Duodenal mucosa (tissue), 2 donors: Measurements from ENCODE around the gene CD44.

Source experiments
- H3K27ac ChIP-seq: one replicate; pipeline ENCODE4 v1.7.0; 2013; ENCODE audit warnings: low read depth, low read length
- H3K27me3 ChIP-seq, 2 donors: one replicate each; pipeline ENCODE4 v1.7.0; 2013; ENCODE audit warnings: low read length in 2 of 2, control low read depth in 1 of 2; ENCODE audit not compliant: insufficient read depth in 2 of 2, control insufficient read depth in 1 of 2
- H3K36me3 ChIP-seq, 2 donors: one replicate each; pipeline ENCODE4 v1.7.0; 2013; ENCODE audit warnings: low read length in 2 of 2, control low read depth in 1 of 2; ENCODE audit not compliant: insufficient read depth in 2 of 2, control insufficient read depth in 1 of 2
- H3K4me1 ChIP-seq, 2 donors: one replicate each; pipeline ENCODE4 v1.7.0; 2013; ENCODE audit warnings: low read length in 2 of 2, control low read depth in 1 of 2; ENCODE audit not compliant: insufficient read depth in 2 of 2, control insufficient read depth in 1 of 2
- H3K4me3 ChIP-seq, 2 donors: one replicate each; pipeline ENCODE4 v1.7.0; 2013; ENCODE audit warnings: low read length in 2 of 2, low read depth in 1 of 2
- H3K9ac ChIP-seq, 2 donors: one replicate each; pipeline ENCODE4 v1.7.0; 2013; ENCODE audit warnings: low read length in 2 of 2, low read depth in 1 of 2
- H3K9me3 ChIP-seq, 2 donors: one replicate each; pipeline ENCODE4 v1.7.0; 2013; ENCODE audit warnings: low read length in 2 of 2, control low read depth in 1 of 2; ENCODE audit not compliant: control insufficient read depth in 1 of 2

The CD44 gene

DNA sequence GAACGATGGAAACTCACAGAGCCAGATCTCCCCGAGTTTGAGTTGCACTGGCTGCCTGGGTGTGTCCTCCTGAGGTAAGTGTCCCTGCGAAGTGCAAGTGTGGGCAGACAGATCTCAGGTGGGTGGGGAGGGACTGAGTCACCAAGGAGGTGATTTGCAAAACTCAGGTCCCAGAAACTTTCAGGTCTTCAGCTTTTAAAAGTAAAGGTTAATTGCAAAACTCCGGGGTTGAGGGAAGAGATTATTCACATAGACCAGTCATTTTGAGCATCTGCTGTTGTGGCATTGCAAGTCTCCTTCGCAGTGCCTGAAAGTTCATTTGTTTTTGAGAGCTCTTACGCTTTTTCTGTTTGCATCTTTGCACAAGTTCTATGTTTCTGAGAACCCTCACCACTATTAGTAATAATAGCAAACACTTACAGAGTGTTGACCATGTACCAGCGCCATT, 7.1 kb downstream of the CD44 start:
- Histone ChIP-seq H3K4me1 (peaks cover 61 to 83% of the 10 kb centered on the region in 2 donors), H3K9ac (no peak overlapping the region), H3K27ac (no peak overlapping the region), H3K9me3 (no peaks in the 10 kb centered on the region), H3K36me3 (no peaks in the 10 kb centered on the region), H3K27me3 (no peaks in the 10 kb centered on the region), H3K4me3 (no peak overlapping the region)

- no peak overlapping the region for H3K4me3 ChIP-seq
- H3K27me3 ChIP-seq = no peaks in the 10 kb centered on the region
- peaks cover 58 to 81% of the 10 kb centered on the region in 2 donors for H3K4me1 ChIP-seq
- no peaks in the 10 kb centered on the region for H3K9me3 ChIP-seq
- no peak overlapping the region for H3K9ac ChIP-seq
- no peaks in the 10 kb centered on the region for H3K36me3 ChIP-seq
- no peak overlapping the region for H3K27ac ChIP-seq
These were observed 7.7 kb downstream of the CD44 start for GRCh38 chr11:35146711-35147110.

DNA sequence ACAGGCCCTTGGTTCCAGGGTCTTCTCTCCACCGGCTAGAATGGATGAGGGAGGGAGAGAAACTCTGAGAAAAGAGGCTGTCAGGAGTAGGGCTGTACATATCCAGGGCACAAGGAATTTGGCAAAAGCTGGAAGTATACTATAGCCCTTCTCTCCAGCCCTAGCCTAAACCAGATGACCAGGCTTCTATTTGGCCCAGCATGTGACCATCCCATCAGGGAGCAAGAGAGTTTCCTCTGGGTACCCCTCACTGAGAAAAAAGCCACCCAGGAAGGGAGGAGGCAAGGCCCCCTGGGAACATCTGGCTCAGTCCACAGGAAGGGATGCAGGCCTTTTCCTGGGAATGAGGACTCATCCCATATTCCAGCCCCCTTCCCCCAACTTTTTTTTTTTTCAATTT, 8.3 kb downstream of the CD44 start:
- no peak overlapping the region for H3K9ac ChIP-seq
- peaks cover 58 to 79% of the 10 kb centered on the region in 2 donors for H3K4me1 ChIP-seq
- H3K9me3 ChIP-seq = no peaks in the 10 kb centered on the region
- H3K4me3 ChIP-seq = no peak overlapping the region
- no peaks in the 10 kb centered on the region for H3K27me3 ChIP-seq
- H3K27ac ChIP-seq = no peak overlapping the region
- no peaks in the 10 kb centered on the region for H3K36me3 ChIP-seq

- Histone ChIP-seq H3K27me3 (no peaks in the 10 kb centered on the region), H3K4me1 (peaks cover 48 to 70% of the 10 kb centered on the region in 2 donors), H3K36me3 (no peaks in the 10 kb centered on the region), H3K9me3 (no peaks in the 10 kb centered on the region), H3K9ac (no peak overlapping the region), H3K4me3 (no peak overlapping the region), H3K27ac (no peak overlapping the region)
These were observed 9.3 kb downstream of the CD44 start for GRCh38 chr11:35148163-35148837.

GRCh38 chr11:35150454-35150853, 11.5 kb downstream of the CD44 start:
- H3K27me3 ChIP-seq = no peaks in the 10 kb centered on the region
- H3K4me1 ChIP-seq = peaks cover 26 to 52% of the 10 kb centered on the region in 2 donors
- H3K36me3 ChIP-seq = no peaks in the 10 kb centered on the region
- no peaks in the 10 kb centered on the region for H3K9me3 ChIP-seq
- H3K4me3 ChIP-seq = no peak overlapping the region
- no peak overlapping the region for H3K9ac ChIP-seq
- no peak overlapping the region for H3K27ac ChIP-seq

DNA sequence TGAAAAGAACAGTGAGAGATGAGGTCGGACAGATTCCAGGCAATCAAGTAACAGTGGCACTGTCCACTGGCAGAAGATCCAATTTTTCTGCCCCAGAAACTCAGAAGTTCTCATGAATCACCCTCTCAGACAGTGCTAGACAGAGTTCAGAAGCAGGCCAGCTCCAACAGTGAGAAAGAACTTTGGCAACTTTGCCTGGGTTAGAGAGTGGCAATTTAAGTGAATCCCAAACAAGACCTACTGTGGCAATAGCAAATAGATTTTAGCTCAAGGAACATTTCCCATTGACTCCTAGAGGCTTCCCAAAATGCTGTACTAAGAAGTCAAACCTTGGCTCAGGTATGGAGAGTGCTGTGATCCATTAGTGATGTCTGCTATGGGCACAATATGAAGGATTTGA, 12.3 kb downstream of the CD44 start:
- Histone ChIP-seq H3K4me1 (peaks cover 19 to 45% of the 10 kb centered on the region in 2 donors), H3K27me3 (no peaks in the 10 kb centered on the region), H3K36me3 (no peaks in the 10 kb centered on the region), H3K9ac (no peak overlapping the region), H3K4me3 (no peak overlapping the region), H3K9me3 (no peaks in the 10 kb centered on the region), H3K27ac (no peak overlapping the region)

DNA sequence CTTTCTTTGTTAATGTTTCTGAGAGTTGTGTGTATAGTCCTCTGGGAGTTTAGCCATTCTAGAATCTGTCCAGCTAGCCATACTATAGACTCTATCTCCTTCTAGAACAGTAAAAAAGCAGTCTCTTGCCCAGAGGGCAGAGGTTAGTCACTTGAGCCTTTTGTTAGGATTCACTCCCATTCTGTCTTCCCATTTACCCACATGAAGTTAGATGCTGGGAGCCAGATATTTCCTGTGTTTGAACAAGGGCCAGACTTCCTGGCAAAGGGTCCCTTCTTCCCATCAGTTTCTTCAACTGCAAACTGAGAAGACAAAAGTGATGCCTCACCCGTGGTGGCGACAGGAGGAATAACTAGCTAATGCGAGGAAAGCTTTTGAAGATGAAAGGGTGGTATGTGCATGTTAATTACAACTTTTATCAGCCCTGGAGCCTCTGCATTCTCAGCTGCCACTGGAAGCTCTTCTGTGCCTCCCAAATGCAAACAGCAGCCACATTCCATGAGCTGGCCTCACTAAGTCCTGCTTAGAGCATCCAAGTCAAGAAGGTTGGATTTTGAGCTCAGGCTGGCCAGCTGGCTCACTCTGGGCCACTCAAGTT, 12.8 kb downstream of the CD44 start:
- Histone ChIP-seq H3K9ac (no peak overlapping the region), H3K9me3 (no peaks in the 10 kb centered on the region), H3K4me3 (no peak overlapping the region), H3K27ac (no peak overlapping the region), H3K27me3 (no peaks in the 10 kb centered on the region), H3K36me3 (no peaks in the 10 kb centered on the region), H3K4me1 (peaks cover 18 to 39% of the 10 kb centered on the region in 2 donors)

GRCh38 chr11:35152575-35152974, 13.6 kb downstream of the CD44 start:
- Histone ChIP-seq H3K27ac (no peak overlapping the region), H3K9me3 (no peaks in the 10 kb centered on the region), H3K27me3 (no peaks in the 10 kb centered on the region), H3K4me1 (peaks cover 16 to 35% of the 10 kb centered on the region in 2 donors), H3K9ac (no peak overlapping the region), H3K36me3 (no peaks in the 10 kb centered on the region), H3K4me3 (no peak overlapping the region)

DNA sequence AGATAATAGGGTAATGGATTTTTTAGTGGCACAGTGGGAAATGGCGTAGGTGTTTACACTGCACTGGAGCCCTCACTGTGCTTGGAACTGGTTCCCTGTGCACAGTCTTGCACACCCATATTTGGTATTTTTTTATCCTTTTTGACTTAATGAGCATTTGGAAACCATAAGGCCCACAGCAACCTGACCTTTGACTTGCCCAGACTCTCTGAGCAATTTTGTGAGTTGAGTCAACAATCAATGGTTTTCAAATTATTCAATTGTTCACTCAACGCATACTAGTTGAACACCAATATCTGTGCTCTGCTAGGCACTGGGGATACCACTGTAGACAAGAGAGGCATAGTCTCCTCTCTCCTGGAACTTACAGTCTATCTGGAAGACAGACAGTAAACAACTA, 14.3 kb downstream of the CD44 start:
- H3K9ac ChIP-seq = no peak overlapping the region
- H3K36me3 ChIP-seq = no peaks in the 10 kb centered on the region
- no peaks in the 10 kb centered on the region for H3K9me3 ChIP-seq
- no peak overlapping the region for H3K4me3 ChIP-seq
- H3K27ac ChIP-seq = no peak overlapping the region
- peaks cover 22 to 42% of the 10 kb centered on the region in 2 donors for H3K4me1 ChIP-seq
- no peaks in the 10 kb centered on the region for H3K27me3 ChIP-seq

DNA sequence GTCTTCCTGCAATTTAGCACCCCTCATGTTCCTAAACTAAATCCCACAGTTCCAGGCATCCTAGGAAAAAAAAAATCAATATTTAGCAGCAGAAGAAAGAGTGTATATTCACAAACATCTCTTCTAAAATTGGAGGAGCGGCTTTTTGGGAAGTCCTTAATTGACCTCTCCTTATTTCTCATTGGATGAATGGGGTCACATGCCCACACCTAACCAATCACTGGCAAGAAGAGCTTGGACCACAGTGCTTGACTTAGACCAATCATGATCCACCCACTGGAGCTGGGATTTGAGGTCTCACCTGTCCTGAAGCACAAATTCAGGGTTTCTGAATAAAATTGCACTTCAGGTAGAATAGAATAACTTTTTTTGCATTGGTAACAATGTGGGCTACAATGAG, 16.0 kb downstream of the CD44 start:
- H3K9ac ChIP-seq = no peak overlapping the region
- no peaks in the 10 kb centered on the region for H3K36me3 ChIP-seq
- no peaks in the 10 kb centered on the region for H3K27me3 ChIP-seq
- no peak overlapping the region for H3K4me3 ChIP-seq
- H3K9me3 ChIP-seq = no peaks in the 10 kb centered on the region
- H3K27ac ChIP-seq = no peak overlapping the region
- peaks cover 36 to 48% of the 10 kb centered on the region in 2 donors for H3K4me1 ChIP-seq
